ENCODE measurements around the gene HAUS7. TPM values are rescaled to one million over a fixed set of nuclear protein-coding genes. Genes with fewer than 3 reads are reported as not detected.
A peak's percentile ranks its signal among the peaks of the same experiment; 100 is the strongest.

HAUS7 gene
- total and polyA plus RNA-seq, 2 donors from 2014 or later: 28.1 to 47.6 TPM

GRCh38 chrX:153476666-153477363, 6.4 kb upstream of the HAUS7 start:
- no peak overlapping the region for H3K4me3 ChIP-seq (ENCODE audit: low read length in 3 of 3)
- DNase-seq (peak in 1 of 5 donors; percentile 72), FAIRE-seq (no peak)
- no peaks in the 10 kb centered on the region for H3K27me3 ChIP-seq (ENCODE audit: control insufficient read depth, insufficient read depth, low read length)
- no peak overlapping the region for H3K9ac ChIP-seq (ENCODE audit: low read length in 3 of 3)
- TF ChIP-seq CTCF (IDR thresholded peaks at IDR 0.05; ENCODE audit: borderline replicate concordance, extremely low read depth, insufficient read depth): no peak
- no peaks in the 10 kb centered on the region for H3K36me3 ChIP-seq (ENCODE audit: control insufficient read depth in 2 of 3, insufficient read depth in 3 of 3, low read length in 3 of 3)
- no peak overlapping the region for H3K27ac ChIP-seq (ENCODE audit: low read depth in 2 of 2, low read length in 2 of 2)
- no peaks in the 10 kb centered on the region for H3K9me3 ChIP-seq (ENCODE audit: control insufficient read depth in 2 of 3, insufficient read depth in 1 of 3, low read length in 3 of 3)
- intact Hi-C loops (cut with DNase I): no loop called here
- peaks cover 0 to 5% (median 0%) of the 10 kb centered on the region in 3 donors for H3K4me1 ChIP-seq (ENCODE audit: control insufficient read depth in 2 of 3, insufficient read depth in 2 of 3, low read depth in 1 of 3, low read length in 3 of 3)

- Histone ChIP-seq H3K27ac (ENCODE audit: low read depth in 2 of 2, low read length in 2 of 2) (no peak overlapping the region), H3K27me3 (ENCODE audit: control insufficient read depth, insufficient read depth, low read length) (no peaks in the 10 kb centered on the region), H3K4me1 (ENCODE audit: control insufficient read depth in 2 of 3, insufficient read depth in 2 of 3, low read depth in 1 of 3, low read length in 3 of 3) (peaks cover 0 to 7% (median 0%) of the 10 kb centered on the region in 3 donors), H3K4me3 (ENCODE audit: low read length in 3 of 3) (no peak overlapping the region), H3K9me3 (ENCODE audit: control insufficient read depth in 2 of 3, insufficient read depth in 1 of 3, low read length in 3 of 3) (no peaks in the 10 kb centered on the region), H3K36me3 (ENCODE audit: control insufficient read depth in 2 of 3, insufficient read depth in 3 of 3, low read length in 3 of 3) (no peaks in the 10 kb centered on the region), H3K9ac (ENCODE audit: low read length in 3 of 3) (no peak overlapping the region)
- FAIRE-seq (no peak), DNase-seq (peak in 1 of 5 donors; percentile 36)
- intact Hi-C loops (cut with DNase I): no loop called here
- TF ChIP-seq CTCF (IDR thresholded peaks at IDR 0.05; ENCODE audit: borderline replicate concordance, extremely low read depth, insufficient read depth): no peak
Measured at GRCh38 chrX:153475751-153476281, 5.4 kb upstream of the HAUS7 start.

GRCh38 chrX:153475271-153475670, 4.9 kb upstream of the HAUS7 start:
- no peak overlapping the region for H3K4me3 ChIP-seq (ENCODE audit: low read length in 3 of 3)
- no peaks in the 10 kb centered on the region for H3K9me3 ChIP-seq (ENCODE audit: control insufficient read depth in 2 of 3, insufficient read depth in 1 of 3, low read length in 3 of 3)
- FAIRE-seq (no peak), DNase-seq (no peak)
- H3K27ac ChIP-seq (ENCODE audit: low read depth in 2 of 2, low read length in 2 of 2): no peak overlapping the region
- peaks cover 0 to 7% (median 0%) of the 10 kb centered on the region in 3 donors for H3K4me1 ChIP-seq (ENCODE audit: control insufficient read depth in 2 of 3, insufficient read depth in 2 of 3, low read depth in 1 of 3, low read length in 3 of 3)
- TF ChIP-seq CTCF (IDR thresholded peaks at IDR 0.05; ENCODE audit: borderline replicate concordance, extremely low read depth, insufficient read depth): no peak
- H3K9ac ChIP-seq (ENCODE audit: low read length in 3 of 3): no peak overlapping the region
- intact Hi-C loops (cut with DNase I): no loop called here
- H3K27me3 ChIP-seq (ENCODE audit: control insufficient read depth, insufficient read depth, low read length): no peaks in the 10 kb centered on the region
- H3K36me3 ChIP-seq (ENCODE audit: control insufficient read depth in 2 of 3, insufficient read depth in 3 of 3, low read length in 3 of 3): no peaks in the 10 kb centered on the region
